Caco-2 (cell line): ENCODE measurements around the gene PSMF1. TPM values are rescaled to one million over a fixed set of nuclear protein-coding genes. Genes with fewer than 3 reads are reported as not detected.

Experiments used
- BruUV-seq: library from RNA; stranded (reverse); fragments of 400-500 nt; replicated peaks from 2 replicates; lab custom pipeline; 2021; lab: Mats Ljungman, UMichigan
- CTCF ChIA-PET: fragments of 300-600 bp; sonication (Branson Sonifier 250); formaldehyde crosslinking; loops from one replicate; lab custom pipeline; 2022; ENCODE audit warnings: antibody characterized with exemption; lab: Charles Lee
- POLR2A ChIA-PET: fragments of 300-600 bp; sonication (Branson Sonifier 250); formaldehyde crosslinking; loops from one replicate; lab custom pipeline; 2022; ENCODE audit warnings: antibody characterized with exemption; lab: Charles Lee
- DNase-seq, 2 experiments: peaks; one replicate each; pipeline versions ENCODE4 v3.0.0 to v3.0.0-alpha.2; 2020 to 2022
- H3K27me3 ChIP-seq: replicated peaks from 2 replicates; pipeline ENCODE4 v1.6.0; 2011; ENCODE audit warnings: low read length; ENCODE audit not compliant: control insufficient read depth, insufficient read depth
- H3K36me3 ChIP-seq: 2 replicates; pipeline ENCODE4 v1.5.1; 2011; ENCODE audit warnings: low read length; ENCODE audit not compliant: control insufficient read depth, insufficient read depth
- H3K4me1 ChIP-seq: fragments of 250-450 bp; sonication (Bioruptor Pico); 2 replicates; pipeline ENCODE4 v1.5.1; 2020; ENCODE audit warnings: mild to moderate bottlenecking
- H3K4me3 ChIP-seq: 2 replicates; pipeline ENCODE4 v1.5.1; 2011; ENCODE audit warnings: low read depth, mild to moderate bottlenecking, control low read depth, low read length
- H3K9me3 ChIP-seq: fragments of 250-450 bp; sonication (Bioruptor Pico); 2 replicates; pipeline ENCODE4 v1.5.1; 2020; ENCODE audit warnings: mild to moderate bottlenecking, moderate library complexity
- H3K27ac Mint-ChIP-seq: one replicate; pipeline ENCODE4 v1.8.0; 2022; ENCODE audit warnings: mixed read lengths; ENCODE audit not compliant: unreplicated experiment
- H3K27me3 Mint-ChIP-seq: one replicate; pipeline ENCODE4 v1.8.0; 2022; ENCODE audit warnings: mixed read lengths; ENCODE audit not compliant: insufficient read depth, unreplicated experiment
- H3K36me3 Mint-ChIP-seq: one replicate; pipeline ENCODE4 v1.8.0; 2022; ENCODE audit warnings: mild to moderate bottlenecking, mixed read lengths; ENCODE audit not compliant: insufficient read depth, unreplicated experiment
- H3K4me1 Mint-ChIP-seq: one replicate; pipeline ENCODE4 v1.8.0; 2022; ENCODE audit warnings: low read depth, mixed read lengths; ENCODE audit not compliant: unreplicated experiment
- H3K4me3 Mint-ChIP-seq: one replicate; pipeline ENCODE4 v1.8.0; 2022; ENCODE audit warnings: mild to moderate bottlenecking, moderate library complexity, mixed read lengths; ENCODE audit not compliant: unreplicated experiment
- H3K9me3 Mint-ChIP-seq: one replicate; pipeline ENCODE4 v1.8.0; 2022; ENCODE audit warnings: mixed read lengths; ENCODE audit not compliant: unreplicated experiment
- CTCF ChIP-seq, 2 experiments: fragments of 200-600 bp in 1 of 2; IDR thresholded peaks; 1 replicate in 1 of 2; 2 replicates in 1 of 2; pipeline versions ENCODE4 v1.5.1 to v1.8.0; 2011 to 2022; ENCODE audit warnings: antibody characterized with exemption in 1 of 2, control low read depth in 1 of 2, inconsistent platforms in 1 of 2, low read depth in 1 of 2, low read length in 1 of 2, mild to moderate bottlenecking in 1 of 2, moderate library complexity in 1 of 2; ENCODE audit not compliant: insufficient read depth in 1 of 2, severe bottlenecking in 1 of 2, unreplicated experiment in 1 of 2
- intact Hi-C: fragments of 100-400 bp; cut with micrococcal nuclease; formaldehyde crosslinking; loops from one replicate; pipeline ENCODE4 v1.10.0; 2022; ENCODE audit not compliant: unreplicated experiment
- total RNA-seq: library from RNA; stranded (reverse); gene quantifications from 2 replicates; pipeline ENCODE4 v1.2.3, GENCODE V29; 2022

PSMF1 gene
- total RNA-seq, 1 experiment from 2014 or later, result 141 TPM

GRCh38 chr20:1123666-1124065 lies 5.3 kb downstream of the PSMF1 start:
- Mint-ChIP-seq H3K36me3 (peaks cover 40% of the 10 kb centered on the region), H3K27me3 (no peaks in the 10 kb centered on the region), H3K4me1 (peaks cover 20% of the 10 kb centered on the region), H3K9me3 (no peaks in the 10 kb centered on the region), H3K4me3 (no peak overlapping the region), H3K27ac (no peak overlapping the region)
- intact Hi-C loops, result no loop called here
- Histone ChIP-seq H3K4me3 (no peak overlapping the region), H3K27me3 (no peaks in the 10 kb centered on the region), H3K9me3 (no peaks in the 10 kb centered on the region), H3K36me3 (peaks cover 3% of the 10 kb centered on the region), H3K4me1 (peaks cover 11% of the 10 kb centered on the region)
- no TSS peak for BruUV-seq
- CTCF ChIA-PET, result no interaction called here
- POLR2A ChIA-PET, result no interaction called here
- no peak for TF ChIP-seq CTCF (IDR thresholded peaks at IDR 0.05; ENCODE audit: insufficient read depth in 1 of 2, low read depth in 1 of 2, low read length in 1 of 2, severe bottlenecking in 1 of 2, unreplicated experiment in 1 of 2)
- no peak for DNase-seq

GRCh38 chr20:1124421-1124820 lies 6.0 kb downstream of the PSMF1 start:
- DNase-seq, result no peak
- H3K27ac Mint-ChIP-seq, result no peak overlapping the region
- BruUV-seq, result no TSS peak

GRCh38 chr20:1125277-1125676 lies 6.9 kb downstream of the PSMF1 start:
- DNase-seq, result no peak
- peaks cover 9% of the 10 kb centered on the region for H3K4me1 Mint-ChIP-seq
- Histone ChIP-seq H3K36me3 (peaks cover 3% of the 10 kb centered on the region), H3K27me3 (no peaks in the 10 kb centered on the region), H3K9me3 (no peaks in the 10 kb centered on the region), H3K4me3 (no peak overlapping the region), H3K4me1 (peaks cover 1% of the 10 kb centered on the region)
- no peak overlapping the region for H3K27ac Mint-ChIP-seq
- TF ChIP-seq CTCF (IDR thresholded peaks at IDR 0.05; ENCODE audit: insufficient read depth in 1 of 2, low read depth in 1 of 2, low read length in 1 of 2, severe bottlenecking in 1 of 2, unreplicated experiment in 1 of 2), result no peak
- BruUV-seq, result no TSS peak
- H3K4me3 Mint-ChIP-seq, result no peak overlapping the region
- H3K9me3 Mint-ChIP-seq, result no peaks in the 10 kb centered on the region
- peaks cover 51% of the 10 kb centered on the region for H3K36me3 Mint-ChIP-seq
- ChIA-PET CTCF (no interaction called here), POLR2A (no interaction called here)
- intact Hi-C loops, result no loop called here
- no peaks in the 10 kb centered on the region for H3K27me3 Mint-ChIP-seq

More at GRCh38 chr20:1124421-1124820, 6.0 kb downstream of the PSMF1 start:
- Histone ChIP-seq H3K4me3 (no peak overlapping the region), H3K9me3 (no peaks in the 10 kb centered on the region), H3K4me1 (peaks cover 10% of the 10 kb centered on the region), H3K27me3 (no peaks in the 10 kb centered on the region), H3K36me3 (peaks cover 3% of the 10 kb centered on the region)
- peaks cover 46% of the 10 kb centered on the region for H3K36me3 Mint-ChIP-seq
- no peak for TF ChIP-seq CTCF (IDR thresholded peaks at IDR 0.05; ENCODE audit: insufficient read depth in 1 of 2, low read depth in 1 of 2, low read length in 1 of 2, severe bottlenecking in 1 of 2, unreplicated experiment in 1 of 2)
- intact Hi-C loops, result no loop called here
- H3K4me3 Mint-ChIP-seq, result no peak overlapping the region
- CTCF ChIA-PET, result no interaction called here
- peaks cover 17% of the 10 kb centered on the region for H3K4me1 Mint-ChIP-seq
- H3K27me3 Mint-ChIP-seq, result no peaks in the 10 kb centered on the region
- H3K9me3 Mint-ChIP-seq, result no peaks in the 10 kb centered on the region
- POLR2A ChIA-PET, result no interaction called here
